ENCODE results near the gene KIFBP. TPM values are rescaled to one million over a fixed set of nuclear protein-coding genes. Genes with fewer than 3 reads are reported as not detected.

Gene KIFBP
- polyA plus RNA-seq, 1 experiment = 53.9 TPM

DNA sequence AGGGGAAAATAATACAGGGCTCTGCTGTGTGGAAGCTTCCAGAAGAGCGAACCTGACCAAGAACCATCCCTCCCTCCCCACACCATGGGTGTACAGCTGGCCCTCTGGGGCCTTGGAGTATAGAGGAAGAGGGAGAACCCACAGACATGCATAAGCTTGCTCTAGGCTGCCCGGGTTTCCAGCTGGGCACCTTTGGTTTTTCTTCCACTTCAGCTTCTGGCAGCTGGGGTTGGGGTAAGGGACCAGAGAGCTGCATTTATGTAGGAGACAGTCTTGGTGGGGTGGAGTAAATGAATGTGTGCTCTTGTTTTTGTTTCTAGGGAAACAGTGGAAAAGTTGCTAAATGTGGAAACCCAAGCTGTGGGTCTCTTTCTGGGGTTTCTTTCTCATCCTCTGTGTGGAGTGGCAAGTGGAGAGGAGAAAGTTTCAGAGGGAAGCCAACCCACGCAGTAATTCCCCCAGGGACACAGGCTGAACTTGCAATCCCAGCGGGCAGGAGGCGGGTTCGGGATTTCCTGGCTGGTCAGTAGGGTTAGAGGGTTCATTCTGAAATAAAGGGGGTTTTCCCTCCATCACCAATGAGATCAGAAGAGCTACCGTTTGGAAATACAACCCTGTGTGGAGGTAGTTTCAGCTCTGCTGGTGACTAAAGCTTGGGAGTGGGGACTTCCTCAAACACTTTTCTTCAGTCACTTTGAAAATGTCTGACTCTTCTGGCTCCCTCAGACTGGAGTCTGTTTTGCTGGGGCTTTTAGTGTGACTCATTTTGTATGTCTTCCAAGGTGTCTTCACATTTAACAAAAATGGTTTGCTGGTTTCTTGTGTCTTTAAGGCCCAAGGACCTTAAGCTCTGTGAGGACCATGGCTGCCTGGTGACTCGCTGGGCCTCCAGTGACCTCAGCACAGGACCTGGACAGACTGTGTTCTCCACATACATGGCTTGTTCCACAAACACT, 77.1 kb downstream of the KIFBP start:
- H3K9me3 ChIP-seq (ENCODE audit: control insufficient read depth, insufficient read depth, low read length) = no peaks in the 10 kb centered on the region
- H3K27me3 ChIP-seq (ENCODE audit: control insufficient read depth, insufficient read depth, low read length) = no peaks in the 10 kb centered on the region
- no peak overlapping the region for H3K4me3 ChIP-seq (ENCODE audit: low read depth, low read length)
- POLR2A ChIA-PET = interaction anchor here (0.5 kb wide), 1 partner anchor 20 kb away, joined by 4 read pairs; no protein-coding TSS in a partner anchor
- no peak for DNase-seq (ENCODE audit: low read depth, low spot score)
- CTCF ChIA-PET = interaction anchor here (1.6 to 4.8 kb wide), 2 partner anchors 28 to 61 kb away, joined by 4 to 19 read pairs; no protein-coding TSS in a partner anchor
- H3K27ac ChIP-seq (ENCODE audit: low read depth, low read length) = peak overlapping the region; percentile 75
- TF ChIP-seq CTCF (IDR thresholded peaks at IDR 0.05; ENCODE audit: low read depth, low read length) = no peak

Other genes starting within 250 kb of the KIFBP start
- gene STOX1, start 161.3 kb upstream of the KIFBP start, polyA plus RNA-seq (2011; rRNA removed) = 0.07 and 0.12 TPM in 2 replicates
- 40.9 and 60.8 TPM in 2 replicates for gene DDX50, start 87.5 kb upstream of the KIFBP start, polyA plus RNA-seq (2011; rRNA removed)
- gene DDX21, start 32.6 kb upstream of the KIFBP start, polyA plus RNA-seq (2011; rRNA removed) = 46.5 and 62.3 TPM in 2 replicates
- 137 and 154 TPM in 2 replicates for gene SRGN, start 99.3 kb downstream of the KIFBP start, polyA plus RNA-seq (2011; rRNA removed)
- gene VPS26A, start 135.4 kb downstream of the KIFBP start, polyA plus RNA-seq (2011; rRNA removed) = 26.9 and 44.4 TPM in 2 replicates
- gene SUPV3L1, start 191.4 kb downstream of the KIFBP start, polyA plus RNA-seq (2011; rRNA removed) = 28.0 and 31.8 TPM in 2 replicates
- gene HKDC1, start 231.5 kb downstream of the KIFBP start, polyA plus RNA-seq (2011; rRNA removed) = 0.47 and 0.83 TPM in 2 replicates

All from AG04450 (cell line).